H1 (cell line): ENCODE data around the gene OGDH. TPM values are rescaled to one million over a fixed set of nuclear protein-coding genes. Genes with fewer than 3 reads are reported as not detected.

Experiments
- BRCA1 ChIP-seq: IDR thresholded peaks from 2 replicates; pipeline ENCODE4 v1.6.1; 2012; ENCODE audit warnings: low read depth, low read length, improper control_type of control experiment
- CBX5 ChIP-seq: fragments of 300-800, 300-1000 bp; sonication (generic); IDR thresholded peaks from 2 replicates; pipeline ENCODE4 v1.7.1; 2016; ENCODE audit warnings: antibody characterized with exemption, low read length, low read depth
- EZH2 ChIP-seq: fragments of 200-600 bp; sonication (generic); IDR thresholded peaks from 2 replicates; pipeline ENCODE4 v1.7.1; 2012; ENCODE audit warnings: low read depth, mild to moderate bottlenecking, moderate library complexity, low read length, inconsistent platforms; ENCODE audit not compliant: severe bottlenecking
- GABPA ChIP-seq: IDR thresholded peaks from 2 replicates; pipeline ENCODE4 v1.6.1; 2011; ENCODE audit warnings: mild to moderate bottlenecking, low read length, moderate library complexity, borderline replicate concordance; ENCODE audit not compliant: insufficient read depth
- JUN ChIP-seq: IDR thresholded peaks from 2 replicates; pipeline ENCODE4 v1.6.1; 2011; ENCODE audit warnings: low read depth, mild to moderate bottlenecking, improper control_type of control experiment, low read length
- PHF8 ChIP-seq: fragments of 200-600 bp; sonication (generic); conservative IDR thresholded peaks from 2 replicates; pipeline ENCODE4 v1.7.1; 2012; ENCODE audit warnings: low read depth, mild to moderate bottlenecking, inconsistent platforms, low read length, moderate library complexity
- POLR2A ChIP-seq, 2 experiments: IDR thresholded peaks; 1 replicate in 1 of 2; 2 replicates in 1 of 2; pipeline ENCODE4 v1.6.1; 2011; ENCODE audit warnings: low read depth in 2 of 2, low read length in 2 of 2, mild to moderate bottlenecking in 2 of 2; ENCODE audit errors: control extremely low read depth in 1 of 2
- TAF1 ChIP-seq: IDR thresholded peaks from 2 replicates; pipeline ENCODE4 v1.6.1; 2011; ENCODE audit warnings: mild to moderate bottlenecking, low read depth, low read length
- polyA plus RNA-seq, 7 experiments: library from polyadenylated mRNA; depleted of rRNA in 3 of 7; stranded (reverse) in 5 of 7; unstranded in 2 of 7; fragments of >200 nt in 5 of 7; fragments of 200-250 nt in 2 of 7; gene quantifications; 1 replicate in 5 of 7; 2 replicates in 1 of 7; 4 replicates in 1 of 7; pipeline versions ENCODE4 v1.2.1 to v1.2.3, GENCODE V29; 2011 to 2013; ENCODE audit warnings: missing spikeins in 2 of 7, mixed read lengths in 2 of 7
- total RNA-seq: library from RNA; stranded (reverse); fragmentation: NEBNext Ultra II Directional; extraction: Animal tissue kit (Norgen Biotek cat#: 25700); gene quantifications from 2 replicates; pipeline ENCODE4 v1.2.1, GENCODE V29; 2021

Gene OGDH
- total and polyA plus RNA-seq, 2 of the 8 experiments (the other 6 are each of a cell fraction or from before 2014, with no cell fraction given): 71.6 to 91.6 TPM

- TF ChIP-seq CBX5 (no peak), BRCA1 (no peak), POLR2A (IDR thresholded peaks at IDR 0.05; ENCODE audit: control extremely low read depth in 1 of 2, low read depth in 2 of 2, low read length in 2 of 2) (no peak), JUN (no peak), PHF8 (no peak), GABPA (no peak), EZH2 (no peak), TAF1 (no peak)
Observed at GRCh38 chr7:44689427-44689826, 83.0 kb downstream of the OGDH start (continued).
